Panc1 (cell line): ENCODE data around the gene PHLDB2. TPM values are rescaled to one million over a fixed set of nuclear protein-coding genes. Genes with fewer than 3 reads are reported as not detected.

Source experiments
- ATAC-seq: fragments of 200-7000 bp; cut with Tn5 transposase; 2 replicates; pipeline ENCODE4 v1.9.1; 2020; ENCODE audit warnings: mild to moderate bottlenecking, moderate library complexity
- BruUV-seq: library from RNA; stranded (reverse); fragments of 400-500 nt; replicated peaks from 2 replicates; lab custom pipeline; 2021; lab: Mats Ljungman, UMichigan
- CTCF ChIA-PET: fragments of 300-600 bp; sonication (Branson Sonifier 250); formaldehyde crosslinking; loops from one replicate; lab custom pipeline; 2022; ENCODE audit warnings: antibody characterized with exemption; lab: Charles Lee
- POLR2A ChIA-PET: fragments of 300-600 bp; sonication (Branson Sonifier 250); formaldehyde crosslinking; loops from one replicate; lab custom pipeline; 2022; ENCODE audit warnings: antibody characterized with exemption; lab: Charles Lee
- DNase-seq: peaks from one replicate; pipeline ENCODE4 v3.0.0-alpha.2; 2010; ENCODE audit warnings: low read depth, low spot score
- H3K27ac ChIP-seq: 2 replicates; pipeline ENCODE4 v1.5.1; 2011; ENCODE audit warnings: mild to moderate bottlenecking, low read length, inconsistent platforms
- H3K27me3 ChIP-seq: fragments of 200-500 bp; sonication (Bioruptor generic); 2 replicates; pipeline ENCODE4 v1.6.0; 2014; ENCODE audit warnings: low read length, inconsistent platforms; ENCODE audit not compliant: control insufficient read depth, insufficient read depth
- H3K36me3 ChIP-seq: fragments of 200-500 bp; sonication (Bioruptor generic); 2 replicates; pipeline ENCODE4 v1.5.1; 2014; ENCODE audit warnings: inconsistent platforms, mild to moderate bottlenecking, low read length, moderate library complexity; ENCODE audit not compliant: control insufficient read depth, insufficient read depth
- H3K4me1 ChIP-seq: 2 replicates; pipeline ENCODE4 v1.5.1; 2011; ENCODE audit warnings: inconsistent platforms, mild to moderate bottlenecking, low read length, moderate library complexity; ENCODE audit not compliant: control insufficient read depth, insufficient read depth
- H3K4me3 ChIP-seq, 2 experiments: 2 replicates each; pipeline ENCODE4 v1.5.1; 2011 to 2012; ENCODE audit warnings: low read depth in 2 of 2, low read length in 2 of 2, mild to moderate bottlenecking in 2 of 2, inconsistent platforms in 1 of 2, moderate library complexity in 1 of 2
- H3K9me3 ChIP-seq: fragments of 200-500 bp; sonication (Bioruptor generic); 2 replicates; pipeline ENCODE4 v1.5.1; 2014; ENCODE audit warnings: low read depth, mild to moderate bottlenecking, inconsistent platforms, low read length, moderate library complexity; ENCODE audit not compliant: control insufficient read depth, insufficient read depth
- POLR2AphosphoS5 ChIP-seq: IDR thresholded peaks from 2 replicates; pipeline ENCODE4 v1.6.1; 2012; ENCODE audit warnings: mild to moderate bottlenecking, low read depth, low read length, moderate library complexity
- SIN3A ChIP-seq: IDR thresholded peaks from 2 replicates; pipeline ENCODE4 v1.6.1; 2012; ENCODE audit warnings: low read depth, mild to moderate bottlenecking, low read length, moderate library complexity, borderline replicate concordance; ENCODE audit not compliant: insufficient read depth
- TCF7L2 ChIP-seq: IDR thresholded peaks from 2 replicates; pipeline ENCODE4 v1.6.1; 2011; ENCODE audit warnings: mild to moderate bottlenecking, low read depth, low read length, inconsistent platforms
- in situ Hi-C: cut with HindIII; loops from 2 replicates; pipeline ENCODE4 v1.10.0; 2016; ENCODE audit warnings: low sequenced_read_pairs, low pct_unique_long_range_greater_than_20kb
- intact Hi-C: fragments of 100-400 bp; cut with micrococcal nuclease; formaldehyde crosslinking; loops from one replicate; pipeline ENCODE4 v1.10.0; 2022; ENCODE audit not compliant: unreplicated experiment
- total RNA-seq: library from RNA; stranded (reverse); gene quantifications from one replicate; pipeline ENCODE4 v1.2.1, GENCODE V29; 2021; ENCODE audit not compliant: unreplicated experiment
- TF ChIP-seq, protein P1 (sequence below): fragments of 450-650 bp; IDR thresholded peaks from 2 replicates; pipeline ENCODE4 v1.5.1; 2017; ENCODE audit warnings: mild to moderate bottlenecking
- TF ChIP-seq, protein P2 (sequence below), 2 experiments: IDR thresholded peaks; 2 replicates each; pipeline ENCODE4 v1.6.1; 2011 to 2012; ENCODE audit warnings: low read depth in 2 of 2, control low read depth in 1 of 2, low read length in 1 of 2, mild to moderate bottlenecking in 1 of 2, moderate library complexity in 1 of 2; ENCODE audit not compliant: insufficient read depth in 1 of 2

Gene PHLDB2
- total RNA-seq, 1 experiment from 2014 or later: 11.3 TPM

DNA sequence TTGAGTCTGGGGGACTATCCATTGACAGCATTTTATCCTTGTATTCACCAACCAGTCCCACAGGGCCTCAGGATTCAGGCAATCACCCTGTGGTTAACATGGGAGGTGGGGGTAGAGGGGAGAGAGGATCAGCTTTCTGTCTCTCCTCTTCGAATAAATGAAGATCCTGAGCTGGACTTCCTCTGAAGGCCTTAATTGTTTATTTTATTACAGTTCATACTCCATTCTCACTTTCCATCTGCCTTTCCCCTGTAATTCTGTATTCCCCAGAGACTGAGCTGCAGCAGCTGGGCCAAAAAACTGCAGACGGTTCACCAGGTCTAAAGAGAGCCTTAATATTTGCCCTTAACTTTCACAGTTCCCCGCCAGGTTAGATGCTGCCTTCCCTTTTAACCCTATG lies 151.6 kb downstream of the PHLDB2 start:
- BruUV-seq: no TSS peak
- Histone ChIP-seq H3K27me3 (no peaks in the 10 kb centered on the region), H3K4me1 (no peaks in the 10 kb centered on the region), H3K9me3 (no peaks in the 10 kb centered on the region), H3K36me3 (no peaks in the 10 kb centered on the region), H3K4me3 (no peak overlapping the region), H3K27ac (no peak overlapping the region)
- TF ChIP-seq, protein P1, sequence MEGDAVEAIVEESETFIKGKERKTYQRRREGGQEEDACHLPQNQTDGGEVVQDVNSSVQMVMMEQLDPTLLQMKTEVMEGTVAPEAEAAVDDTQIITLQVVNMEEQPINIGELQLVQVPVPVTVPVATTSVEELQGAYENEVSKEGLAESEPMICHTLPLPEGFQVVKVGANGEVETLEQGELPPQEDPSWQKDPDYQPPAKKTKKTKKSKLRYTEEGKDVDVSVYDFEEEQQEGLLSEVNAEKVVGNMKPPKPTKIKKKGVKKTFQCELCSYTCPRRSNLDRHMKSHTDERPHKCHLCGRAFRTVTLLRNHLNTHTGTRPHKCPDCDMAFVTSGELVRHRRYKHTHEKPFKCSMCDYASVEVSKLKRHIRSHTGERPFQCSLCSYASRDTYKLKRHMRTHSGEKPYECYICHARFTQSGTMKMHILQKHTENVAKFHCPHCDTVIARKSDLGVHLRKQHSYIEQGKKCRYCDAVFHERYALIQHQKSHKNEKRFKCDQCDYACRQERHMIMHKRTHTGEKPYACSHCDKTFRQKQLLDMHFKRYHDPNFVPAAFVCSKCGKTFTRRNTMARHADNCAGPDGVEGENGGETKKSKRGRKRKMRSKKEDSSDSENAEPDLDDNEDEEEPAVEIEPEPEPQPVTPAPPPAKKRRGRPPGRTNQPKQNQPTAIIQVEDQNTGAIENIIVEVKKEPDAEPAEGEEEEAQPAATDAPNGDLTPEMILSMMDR: no peak
- no peak for TF ChIP-seq POLR2AphosphoS5
- TF ChIP-seq TCF7L2: no peak
- no peak for TF ChIP-seq SIN3A
- intact Hi-C loops: no loop called here
- ATAC-seq (no peak), DNase-seq (no peak)
- ChIA-PET CTCF (no interaction called here), POLR2A (no interaction called here)
- in situ Hi-C loops: no loop called here

DNA sequence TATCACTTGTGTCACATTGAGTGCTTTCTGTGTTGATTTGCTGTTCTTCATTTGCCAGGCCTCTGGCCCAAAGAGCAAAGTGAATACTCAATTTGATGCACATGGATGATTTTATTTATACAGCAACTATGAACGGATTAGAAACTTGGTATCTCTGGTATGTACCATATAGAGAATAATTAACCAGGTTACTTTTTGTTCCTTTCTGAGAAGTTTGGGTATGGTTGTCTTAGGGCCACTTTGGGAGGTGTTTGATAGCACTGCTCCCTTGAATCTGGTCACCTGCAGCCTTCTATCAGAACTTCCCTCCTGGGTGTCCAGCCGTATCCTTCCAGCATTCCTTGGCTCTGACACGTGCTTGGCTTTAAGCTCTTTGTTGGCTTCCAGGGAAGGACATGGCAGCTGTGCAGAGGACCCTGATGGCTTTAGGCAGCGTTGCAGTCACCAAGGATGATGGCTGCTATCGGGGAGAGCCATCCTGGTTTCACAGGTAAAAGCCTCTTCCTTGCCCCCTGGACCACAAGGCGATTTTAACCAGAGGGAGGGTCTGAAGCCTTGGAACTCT lies 152.4 kb downstream of the PHLDB2 start:
- no peak overlapping the region for H3K4me3 ChIP-seq
- ATAC-seq (no peak), DNase-seq (no peak)
- in situ Hi-C loops (no loop called here), intact Hi-C loops (no loop called here)
- no peaks in the 10 kb centered on the region for H3K36me3 ChIP-seq
- TF ChIP-seq SIN3A (no peak), TCF7L2 (no peak), POLR2AphosphoS5 (no peak)
- TF ChIP-seq, protein P1: no peak
- TF ChIP-seq, protein P2, sequence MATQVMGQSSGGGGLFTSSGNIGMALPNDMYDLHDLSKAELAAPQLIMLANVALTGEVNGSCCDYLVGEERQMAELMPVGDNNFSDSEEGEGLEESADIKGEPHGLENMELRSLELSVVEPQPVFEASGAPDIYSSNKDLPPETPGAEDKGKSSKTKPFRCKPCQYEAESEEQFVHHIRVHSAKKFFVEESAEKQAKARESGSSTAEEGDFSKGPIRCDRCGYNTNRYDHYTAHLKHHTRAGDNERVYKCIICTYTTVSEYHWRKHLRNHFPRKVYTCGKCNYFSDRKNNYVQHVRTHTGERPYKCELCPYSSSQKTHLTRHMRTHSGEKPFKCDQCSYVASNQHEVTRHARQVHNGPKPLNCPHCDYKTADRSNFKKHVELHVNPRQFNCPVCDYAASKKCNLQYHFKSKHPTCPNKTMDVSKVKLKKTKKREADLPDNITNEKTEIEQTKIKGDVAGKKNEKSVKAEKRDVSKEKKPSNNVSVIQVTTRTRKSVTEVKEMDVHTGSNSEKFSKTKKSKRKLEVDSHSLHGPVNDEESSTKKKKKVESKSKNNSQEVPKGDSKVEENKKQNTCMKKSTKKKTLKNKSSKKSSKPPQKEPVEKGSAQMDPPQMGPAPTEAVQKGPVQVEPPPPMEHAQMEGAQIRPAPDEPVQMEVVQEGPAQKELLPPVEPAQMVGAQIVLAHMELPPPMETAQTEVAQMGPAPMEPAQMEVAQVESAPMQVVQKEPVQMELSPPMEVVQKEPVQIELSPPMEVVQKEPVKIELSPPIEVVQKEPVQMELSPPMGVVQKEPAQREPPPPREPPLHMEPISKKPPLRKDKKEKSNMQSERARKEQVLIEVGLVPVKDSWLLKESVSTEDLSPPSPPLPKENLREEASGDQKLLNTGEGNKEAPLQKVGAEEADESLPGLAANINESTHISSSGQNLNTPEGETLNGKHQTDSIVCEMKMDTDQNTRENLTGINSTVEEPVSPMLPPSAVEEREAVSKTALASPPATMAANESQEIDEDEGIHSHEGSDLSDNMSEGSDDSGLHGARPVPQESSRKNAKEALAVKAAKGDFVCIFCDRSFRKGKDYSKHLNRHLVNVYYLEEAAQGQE (IDR thresholded peaks at IDR 0.05; ENCODE audit: insufficient read depth in 1 of 2, low read depth in 2 of 2, low read length in 1 of 2): no peak
- ChIA-PET CTCF (no interaction called here), POLR2A (no interaction called here)
- H3K27ac ChIP-seq: no peak overlapping the region
- no peaks in the 10 kb centered on the region for H3K27me3 ChIP-seq
- no peaks in the 10 kb centered on the region for H3K4me1 ChIP-seq
- no peaks in the 10 kb centered on the region for H3K9me3 ChIP-seq
- no TSS peak for BruUV-seq
